HG02678 (cell line): ENCODE data around the gene CNTN5.
A peak's percentile ranks its signal among the peaks of the same experiment; 100 is the strongest.
"Not testable (repeated sequence)": the region's sequence is repeated elsewhere in the genome, so short reads cannot be mapped to it uniquely, and the experiment has no call there.

ENCODE experiments used
- ATAC-seq: cut with Tn5 transposase; IDR thresholded peaks from one replicate; pipeline ENCODE4 v1.9.1; 2021; ENCODE audit warnings: mild to moderate bottlenecking, moderate library complexity; ENCODE audit not compliant: unreplicated experiment

Gene CNTN5

DNA sequence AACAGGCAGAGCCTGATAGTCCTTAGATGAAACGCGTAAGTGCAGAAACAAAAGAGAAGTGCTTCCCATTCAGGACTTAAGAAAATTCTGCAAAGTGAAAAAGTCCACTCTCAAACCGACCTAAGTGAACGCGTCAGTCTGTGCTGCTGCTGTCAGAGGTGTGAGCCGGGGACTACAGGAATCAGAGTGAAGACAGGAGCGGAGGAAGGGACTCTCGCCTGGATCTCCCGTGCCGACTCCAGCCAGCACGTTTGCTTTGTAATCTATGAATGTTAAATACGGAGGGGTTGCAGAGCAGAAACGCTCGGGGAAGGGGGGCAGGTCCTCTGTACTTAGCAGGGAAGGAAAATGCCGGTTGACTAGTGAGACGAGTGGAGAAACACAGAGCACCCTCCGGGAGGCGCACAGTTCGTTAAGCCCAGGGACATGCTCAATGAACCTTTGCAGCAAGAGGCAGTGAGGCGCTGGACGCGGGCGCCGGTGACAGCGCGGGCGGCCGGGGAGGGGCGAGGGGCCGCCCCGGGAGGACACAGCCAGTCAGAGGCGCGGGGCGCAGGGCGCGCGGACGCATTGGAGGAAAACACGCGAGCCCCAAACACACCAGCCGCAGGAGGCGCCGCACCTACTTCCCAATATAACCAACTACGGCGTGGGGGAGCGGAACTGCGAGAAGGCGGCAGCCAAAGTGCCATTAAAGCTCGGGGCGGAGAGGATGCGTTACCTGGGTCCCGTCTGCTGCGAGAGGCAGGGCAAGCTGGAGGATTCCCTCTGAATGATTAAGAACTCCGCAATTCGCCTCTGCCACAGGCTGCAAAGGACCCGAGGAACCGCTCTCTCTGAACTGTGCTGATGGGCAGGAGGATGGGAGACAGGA, at the start of gene CNTN5:
Gene CNTN5 (plus strand): TSS at position 598 of the 874 bp plus-strand sequence.
- ATAC-seq, result peak; percentile 57

DNA sequence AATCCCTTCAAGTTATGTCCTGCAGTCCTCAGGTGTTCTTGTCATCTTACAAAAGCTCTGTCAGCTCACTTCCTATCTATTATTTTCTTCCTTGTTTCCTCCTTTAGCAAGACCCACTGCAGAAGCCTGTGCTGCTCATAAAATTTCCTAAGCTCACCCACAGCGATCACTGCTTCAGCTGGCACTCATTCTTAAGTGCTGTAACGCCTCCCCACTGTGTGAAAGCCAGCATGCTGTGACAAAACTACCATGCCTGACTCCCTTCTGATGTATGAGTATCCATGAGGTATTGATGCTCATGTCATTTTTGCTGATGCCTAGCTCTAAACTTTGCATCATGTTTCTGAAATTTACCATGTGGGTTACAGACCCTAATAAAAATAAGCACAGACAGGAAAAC, 41.5 kb upstream of the CNTN5 start:
- ATAC-seq, result no peak

DNA sequence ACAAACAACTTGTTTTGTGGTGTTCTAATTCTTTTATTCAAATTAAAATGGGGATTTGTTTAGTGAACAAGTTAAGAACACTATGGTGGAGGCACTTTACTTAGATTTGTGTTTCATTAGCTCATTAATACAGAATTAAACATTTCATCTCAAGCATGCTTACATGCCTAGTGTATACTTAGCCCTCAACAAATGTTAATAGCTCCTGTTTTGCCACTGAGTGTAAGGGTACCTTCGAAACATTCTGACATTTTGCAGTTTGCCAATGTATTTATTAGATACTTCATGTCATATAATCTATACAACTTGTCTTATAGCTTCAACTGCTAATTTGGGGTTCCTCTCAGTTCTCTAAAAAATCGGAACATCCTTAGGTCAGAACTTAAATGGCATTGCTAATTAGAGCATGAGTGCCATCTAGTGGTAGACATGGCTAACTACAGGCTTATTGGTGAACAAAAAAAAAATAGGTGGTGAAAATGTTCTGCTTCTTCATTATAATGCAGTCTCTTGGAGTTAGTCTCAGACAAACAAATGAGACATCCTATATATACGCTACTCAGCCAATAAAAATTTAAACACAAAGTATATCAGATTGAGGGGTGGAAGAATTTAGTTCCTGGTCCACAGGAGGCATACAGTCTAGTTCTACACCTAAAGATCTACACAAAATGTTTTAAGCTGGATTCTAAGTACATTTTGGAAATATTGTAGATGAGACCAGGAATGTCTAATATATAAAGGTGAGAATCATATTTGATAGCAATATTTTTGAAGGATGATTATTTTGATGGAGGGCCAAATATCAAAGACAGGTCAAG, 4.9 kb upstream of the CNTN5 start:
- ATAC-seq, result peak; percentile 59

DNA sequence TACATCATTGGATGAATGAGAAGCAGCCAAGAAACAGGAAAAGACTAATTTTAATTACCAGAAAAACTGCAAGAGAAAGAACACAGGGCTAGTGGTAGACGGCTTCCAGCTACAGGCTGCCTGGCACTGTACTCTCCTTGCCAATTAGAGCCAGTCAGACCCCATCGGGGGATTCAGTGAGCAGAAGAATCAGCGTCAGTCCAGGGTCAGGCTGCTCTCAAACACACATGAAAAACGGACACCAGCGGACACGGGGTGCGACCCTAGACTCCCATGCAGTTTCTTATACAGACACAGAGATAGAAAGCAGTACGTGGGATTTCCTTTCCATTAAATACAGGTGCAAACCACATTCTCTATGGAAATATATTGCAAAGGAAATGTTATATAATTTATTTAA, 1.1 kb upstream of the CNTN5 start:
- ATAC-seq, result no peak

DNA sequence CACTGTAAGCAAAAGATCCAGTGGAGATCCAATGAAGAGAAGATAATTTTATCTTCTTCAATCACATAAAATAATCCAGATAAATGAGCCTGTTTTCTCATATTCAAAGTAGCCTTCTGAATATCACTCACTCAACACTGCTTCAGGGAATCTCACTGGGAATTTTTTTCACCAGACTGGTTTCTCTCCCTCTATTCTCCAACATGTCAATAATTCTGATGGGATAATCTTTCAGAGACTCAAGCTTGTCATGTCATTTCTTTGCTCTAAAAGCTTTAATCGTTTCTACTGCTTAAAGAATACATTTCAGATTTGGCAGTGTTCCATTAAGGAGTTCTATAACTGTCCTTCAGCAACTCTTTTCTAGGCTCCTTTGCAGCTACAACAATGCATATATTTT, 16.3 kb downstream of the CNTN5 start:
- ATAC-seq, result no peak

DNA sequence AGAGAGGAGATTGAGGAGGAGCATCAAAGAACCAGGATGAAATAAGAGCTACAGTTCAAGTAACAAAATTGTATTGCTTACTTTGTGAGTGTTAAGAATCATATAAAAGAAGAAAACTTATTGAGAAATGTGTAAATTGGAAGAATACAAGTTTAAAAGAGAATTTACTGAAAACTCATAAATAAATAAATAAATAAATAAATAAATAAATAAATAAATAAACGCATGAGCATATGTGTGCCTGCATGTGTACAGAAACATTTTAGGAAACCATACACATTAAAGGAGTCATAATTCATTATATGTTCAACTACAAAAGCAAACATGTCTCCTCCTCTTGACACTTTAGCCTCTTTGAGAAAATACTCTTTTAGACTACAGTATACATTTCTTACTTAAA, 42.6 kb downstream of the CNTN5 start:
- no peak for ATAC-seq

DNA sequence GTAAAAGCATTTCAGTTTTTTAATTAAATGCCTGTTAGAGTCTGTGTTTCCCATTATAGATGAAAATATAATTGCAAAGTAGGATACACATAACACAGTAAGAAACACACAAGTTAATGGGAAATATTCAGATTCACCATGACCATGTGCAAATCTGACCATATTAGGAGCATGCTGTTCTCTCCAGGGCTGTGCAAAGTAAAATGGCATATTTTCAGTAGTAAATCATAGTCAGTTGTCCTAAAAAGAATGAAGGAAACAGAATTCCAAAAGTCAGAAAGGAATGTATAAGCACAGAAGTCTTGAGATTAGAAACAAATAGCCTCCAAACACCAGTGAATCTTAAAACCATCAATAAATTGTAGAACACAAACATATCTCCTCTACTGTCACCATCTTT, 44.4 kb downstream of the CNTN5 start:
- ATAC-seq, result no peak

DNA sequence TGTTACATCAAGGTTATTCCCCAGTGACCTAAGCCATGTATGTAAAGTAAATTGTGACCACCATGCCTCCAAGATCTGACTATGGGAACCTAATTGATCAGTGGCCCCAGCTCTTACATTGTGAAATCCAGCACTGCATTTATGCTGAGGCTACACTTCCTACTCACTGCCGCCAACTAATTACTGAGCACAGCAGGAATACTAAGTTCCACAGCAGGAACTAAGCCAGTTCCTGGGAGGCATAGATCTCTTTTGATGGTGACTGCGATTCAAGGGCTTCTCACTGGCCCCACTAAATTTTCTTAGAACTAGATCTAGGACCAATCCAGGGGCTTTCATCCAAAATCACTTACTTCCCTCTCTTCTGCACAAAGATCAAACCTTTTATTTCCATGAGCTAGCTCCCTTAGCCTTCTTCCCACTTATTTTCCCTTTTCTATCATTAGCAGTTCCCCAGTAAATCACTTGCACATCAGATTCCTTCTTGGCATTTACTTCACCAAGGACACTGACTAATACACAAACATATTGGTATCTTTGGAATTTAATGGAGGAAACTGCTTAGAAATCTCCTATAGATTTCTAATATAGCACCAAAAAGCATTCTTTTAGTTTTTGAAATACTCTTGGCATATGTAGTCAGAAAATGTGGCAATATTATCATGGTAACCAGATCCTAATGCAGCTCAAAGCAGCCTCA, 46.0 kb downstream of the CNTN5 start:
- no peak for ATAC-seq

DNA sequence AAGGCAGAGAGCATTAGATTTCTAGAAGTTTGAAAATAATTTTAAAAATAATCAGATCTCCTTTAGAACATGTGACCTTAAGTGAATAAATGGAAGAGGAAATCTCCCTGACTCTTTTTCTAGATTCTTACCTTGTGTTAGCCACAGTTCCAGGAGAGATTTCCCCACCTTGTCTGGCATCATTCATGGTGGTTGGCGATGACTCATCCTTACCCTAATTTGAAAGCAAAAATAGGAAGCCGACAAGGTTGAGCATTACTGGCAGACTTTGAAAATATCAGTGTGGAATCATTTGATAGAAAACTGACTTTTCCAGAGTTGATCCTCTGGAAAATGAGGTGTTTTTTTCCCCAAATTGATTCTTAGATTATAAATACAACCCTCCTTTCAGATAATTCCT, 48.1 kb downstream of the CNTN5 start:
- ATAC-seq, result no peak

DNA sequence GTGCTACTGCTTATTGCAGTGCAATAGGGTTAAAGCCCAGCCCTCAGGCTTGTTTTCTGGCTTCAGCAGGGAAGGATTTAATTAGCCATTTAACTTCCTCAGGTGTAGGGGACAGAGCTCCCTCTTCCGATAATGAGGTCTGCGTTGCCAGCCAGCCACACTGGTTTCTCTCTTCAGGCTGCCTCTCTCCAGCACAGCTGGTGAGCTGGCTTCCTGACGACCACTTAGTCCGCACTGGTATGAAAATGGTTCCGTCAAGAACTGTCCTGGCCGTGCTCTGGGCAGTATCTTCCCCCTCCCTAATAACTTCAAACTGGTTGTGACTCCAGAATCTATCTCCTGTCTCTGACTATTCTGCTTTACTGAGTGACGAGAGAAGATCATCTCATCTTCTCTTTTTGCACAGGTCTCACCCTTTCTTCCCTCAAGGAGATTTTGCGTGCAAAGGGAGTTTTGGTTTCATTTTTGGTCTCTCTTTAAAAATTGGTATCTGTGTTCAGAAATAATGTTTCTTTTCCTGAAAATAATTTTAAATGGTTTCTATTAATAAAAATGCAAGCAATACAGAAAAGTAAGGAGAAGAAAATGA, 49.2 kb downstream of the CNTN5 start:
- peak; percentile 89 for ATAC-seq

DNA sequence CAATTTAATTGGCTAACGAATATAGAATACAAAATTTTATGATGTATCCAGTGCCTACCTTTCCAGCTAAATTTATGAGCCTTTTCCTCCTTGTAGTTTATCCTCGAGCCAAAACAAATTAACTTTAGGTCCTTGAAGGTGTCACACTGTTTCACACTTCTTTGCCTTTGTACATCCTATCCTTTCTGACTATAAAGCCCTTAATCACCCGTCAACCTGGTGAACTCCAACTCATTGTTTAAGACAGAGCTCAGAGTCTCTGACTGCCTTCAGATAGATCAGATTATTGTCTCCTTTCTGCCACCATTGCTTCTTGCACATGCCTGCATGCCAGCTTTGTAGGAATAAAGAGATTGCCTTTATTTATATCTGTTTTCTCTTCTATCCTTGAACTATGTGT, 58.8 kb downstream of the CNTN5 start:
- no peak for ATAC-seq

DNA sequence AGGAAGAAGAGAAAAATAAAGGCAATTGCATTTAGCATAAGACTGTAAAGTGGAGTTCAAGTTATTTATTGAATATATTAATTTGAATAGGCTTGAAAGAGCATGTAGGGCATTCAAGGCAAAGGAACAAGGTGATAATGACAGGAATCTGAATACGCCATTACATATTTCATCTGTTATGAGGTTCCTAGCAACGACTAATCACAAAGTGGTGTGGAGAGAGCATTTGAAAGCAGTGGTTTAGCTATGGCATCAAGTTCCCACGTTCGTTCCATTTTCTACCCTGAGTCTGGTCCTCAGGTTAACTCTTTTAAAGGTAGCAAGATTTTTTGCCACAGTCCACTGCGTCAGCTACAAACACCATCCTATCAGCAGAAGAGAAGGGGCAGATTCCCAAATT, 59.4 kb downstream of the CNTN5 start:
- ATAC-seq, result no peak

DNA sequence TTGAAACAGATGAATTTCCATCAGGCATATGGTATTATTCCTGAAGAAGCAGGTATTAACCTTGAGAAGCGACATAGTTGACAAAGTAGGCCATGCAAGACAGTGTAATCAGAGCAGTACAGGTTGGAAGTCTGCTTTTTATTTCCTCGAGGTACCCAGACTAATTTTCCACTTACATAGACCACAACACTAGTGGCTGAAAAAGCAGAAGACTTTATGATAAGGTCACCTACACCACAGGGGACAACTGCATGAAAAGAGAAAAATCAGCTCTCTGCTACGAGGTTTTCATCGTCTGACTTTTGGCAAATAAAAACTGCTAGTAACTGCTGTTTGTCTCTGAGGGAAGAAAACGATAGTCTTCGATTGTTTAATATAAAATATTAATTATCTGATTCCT, 77.5 kb downstream of the CNTN5 start:
- ATAC-seq, result peak; percentile 18

DNA sequence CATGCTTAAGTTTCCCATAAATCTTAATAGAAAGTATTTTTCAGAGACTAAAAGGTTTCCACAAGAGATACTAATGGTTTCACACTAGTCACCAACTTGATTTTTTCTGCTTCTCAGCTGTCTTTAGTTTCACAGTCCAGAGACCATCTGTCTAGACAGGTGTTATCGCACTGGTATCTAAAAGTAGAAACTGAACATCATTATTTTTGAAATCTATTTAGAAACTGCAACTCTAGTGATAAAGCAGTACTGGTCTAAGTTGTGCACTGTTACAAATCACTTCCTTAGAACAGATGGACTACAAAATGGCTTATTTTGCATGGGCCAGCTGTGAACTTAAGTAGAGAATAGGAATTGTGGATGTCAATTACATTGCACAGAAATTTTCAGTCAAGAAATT, 78.0 kb downstream of the CNTN5 start:
- ATAC-seq, result peak; percentile 91

DNA sequence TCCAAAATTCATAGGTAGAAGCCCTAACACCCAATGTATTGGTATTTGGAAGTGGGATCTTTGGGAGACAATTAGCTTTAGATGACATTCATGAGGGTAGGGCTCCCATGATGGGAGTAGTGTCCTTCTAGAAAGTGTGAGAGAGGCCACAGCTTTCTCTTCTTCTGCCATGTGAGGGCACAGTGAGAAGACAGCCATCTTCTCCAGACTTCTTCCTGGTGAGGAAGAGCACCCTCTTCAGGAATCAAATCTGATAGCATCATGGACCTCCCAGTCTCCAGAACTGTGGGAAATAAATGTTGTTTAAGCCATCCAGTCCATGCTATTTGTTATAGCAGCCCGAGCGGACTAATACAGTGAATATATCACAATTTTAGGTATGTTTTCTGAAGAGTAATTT, 96.9 kb downstream of the CNTN5 start:
- ATAC-seq, result no peak

DNA sequence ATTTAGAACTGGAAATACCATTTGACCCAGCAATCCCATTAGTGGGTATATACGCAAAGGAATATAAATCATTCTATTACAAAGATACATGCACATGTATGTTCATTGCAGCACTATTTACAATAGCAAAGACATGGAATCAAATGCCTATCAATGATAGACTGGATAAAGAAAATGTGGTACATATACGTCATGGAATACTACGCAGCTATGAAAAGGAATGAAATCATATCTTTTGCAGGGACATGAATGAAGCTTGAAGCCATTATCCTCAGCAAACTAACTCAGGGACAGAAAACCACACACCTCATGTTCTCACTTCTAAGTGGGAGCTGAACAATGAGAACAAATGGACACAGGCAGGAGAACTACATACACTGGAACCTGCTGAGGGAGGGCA, 113.1 kb downstream of the CNTN5 start:
- not testable (repeated sequence) for ATAC-seq

DNA sequence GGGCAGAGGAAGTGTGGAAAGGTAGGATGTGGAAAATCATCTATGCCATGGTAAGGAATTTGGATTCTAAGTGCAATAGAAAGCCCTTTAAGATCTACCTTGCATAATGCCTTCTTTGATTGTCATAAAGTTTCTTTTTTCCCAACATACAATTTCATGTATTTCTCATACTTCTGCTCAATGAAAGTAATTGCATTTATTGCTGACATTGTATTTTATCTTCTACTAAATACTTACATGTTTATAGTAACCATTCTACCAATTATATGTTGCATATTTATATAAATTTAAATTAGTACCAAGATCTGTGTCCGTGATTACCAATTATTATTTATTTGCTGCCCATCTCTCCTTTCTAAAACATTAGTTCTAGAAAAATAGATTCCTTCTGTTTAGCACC, 114.8 kb downstream of the CNTN5 start:
- no peak for ATAC-seq

DNA sequence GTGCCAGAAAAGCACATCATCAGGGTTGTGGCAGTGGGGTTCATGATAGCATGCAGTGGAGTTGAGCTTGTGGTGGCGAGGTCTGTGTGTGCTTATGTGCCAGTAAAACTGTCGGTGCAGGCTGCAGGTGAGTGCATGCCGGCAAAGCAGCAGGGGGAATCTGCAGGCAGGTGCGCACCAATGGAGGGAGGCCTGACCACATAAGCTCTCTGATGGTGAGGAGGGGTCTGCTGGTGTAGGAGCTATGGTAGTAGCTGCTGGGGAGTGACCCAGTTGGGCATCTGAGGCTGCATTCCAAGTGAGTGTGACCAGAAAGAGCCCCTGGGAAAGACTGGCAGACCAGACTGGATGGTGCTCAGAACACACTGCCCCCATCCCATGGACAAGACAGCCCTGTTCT, 121.5 kb downstream of the CNTN5 start:
- no peak for ATAC-seq

DNA sequence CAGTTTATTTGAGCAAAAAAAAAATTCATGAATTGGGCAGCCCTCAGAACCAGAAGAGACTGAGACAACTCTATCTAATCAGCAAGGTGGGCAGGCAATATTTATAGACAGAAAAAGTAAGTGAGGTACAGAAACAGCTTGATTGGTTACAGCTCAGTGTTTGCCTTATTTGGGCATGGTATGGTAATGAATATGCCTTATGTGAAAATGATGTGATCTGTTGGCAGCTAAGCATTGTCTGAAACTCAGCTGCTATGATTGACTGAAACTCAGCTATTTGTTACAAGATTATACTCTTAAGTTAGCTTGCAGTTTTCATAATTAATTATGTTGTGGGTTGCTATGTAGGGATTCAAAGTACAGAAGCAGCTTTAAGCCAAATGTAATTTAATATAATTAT, 127.6 kb downstream of the CNTN5 start:
- peak; percentile 62 for ATAC-seq

DNA sequence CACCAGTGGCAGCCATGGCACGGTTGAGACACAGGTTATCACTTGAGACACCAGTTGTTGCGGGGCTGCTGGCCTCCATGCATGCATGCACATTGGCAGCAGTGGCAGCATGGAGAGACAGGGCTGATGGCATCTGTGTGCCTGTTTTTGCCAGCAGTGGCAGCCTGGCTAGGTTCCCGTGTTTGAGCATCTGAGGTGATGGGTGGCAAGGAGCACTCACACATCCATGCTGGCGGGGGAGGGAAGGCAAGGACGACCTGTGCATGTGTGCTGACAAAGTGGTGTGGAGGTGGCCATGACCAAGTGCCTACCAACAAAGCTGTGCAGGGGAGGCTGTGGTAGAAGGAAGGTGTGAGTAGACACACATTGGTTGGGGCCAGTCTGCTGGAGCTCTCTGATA, 133.5 kb downstream of the CNTN5 start:
- no peak for ATAC-seq

DNA sequence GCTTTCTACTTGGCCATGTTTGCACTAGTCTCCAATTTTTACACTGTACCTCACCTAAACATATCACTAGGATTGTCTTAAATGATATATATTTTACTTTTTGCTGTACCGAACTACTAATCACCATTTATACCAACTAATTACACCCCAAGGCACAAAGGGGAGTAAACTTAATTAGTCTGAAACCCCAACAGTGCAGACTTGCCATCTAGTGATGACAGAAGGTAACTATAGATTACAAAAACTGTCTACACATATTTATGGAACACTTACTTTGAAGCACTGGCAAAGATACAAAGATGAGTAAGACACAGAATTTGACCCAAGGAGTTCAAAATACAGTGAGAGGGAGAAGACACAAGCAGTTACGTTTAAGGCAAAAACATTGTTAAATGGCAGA, 139.7 kb downstream of the CNTN5 start:
- ATAC-seq, result no peak
